HTR-8/SVneo (cell line): ENCODE results near the gene MEIOSIN.

ENCODE experiments used
- DNase-seq: peaks from one replicate; pipeline ENCODE4 v3.0.0; 2011; ENCODE audit warnings: low spot score, mixed read lengths; ENCODE audit not compliant: insufficient read length
- FAIRE-seq: peaks from 2 replicates; lab custom pipeline; 2011; peaks lifted over from hg19 to GRCh38; lab: Jason Lieb, UNC

Gene MEIOSIN

DNA sequence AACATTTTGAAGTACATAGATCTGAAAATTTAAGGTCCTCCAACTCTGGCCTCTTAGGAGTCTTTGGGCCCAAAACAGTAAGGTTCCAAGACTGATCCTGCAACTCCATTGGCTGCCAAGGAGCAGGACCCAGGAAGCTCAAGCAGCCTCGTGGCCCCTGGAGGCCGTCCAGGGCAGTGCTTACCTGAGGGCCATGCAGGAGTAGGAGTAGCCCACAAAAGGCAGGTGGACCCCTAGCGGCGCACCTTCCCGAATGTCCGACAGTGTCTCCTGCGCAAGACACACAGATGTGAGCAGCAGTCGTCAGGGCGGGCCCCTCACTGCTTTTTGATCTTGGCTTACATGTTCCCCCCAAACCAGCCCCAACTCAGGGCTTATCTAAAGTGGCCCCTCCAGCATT lies 41.5 kb downstream of the MEIOSIN start:
- FAIRE-seq (no peak), DNase-seq (no peak)

GRCh38 chr19:45777395-45777961 lies 44.2 kb downstream of the MEIOSIN start:
- no peak for FAIRE-seq
- no peak for DNase-seq

- FAIRE-seq (no peak), DNase-seq (no peak)
These were observed 44.9 kb downstream of the MEIOSIN start for GRCh38 chr19:45778010-45778661.

GRCh38 chr19:45779231-45780145 lies 46.2 kb downstream of the MEIOSIN start:
- no peak for FAIRE-seq
- no peak for DNase-seq

- FAIRE-seq = peak; percentile 26
- no peak for DNase-seq
These were observed 46.9 kb downstream of the MEIOSIN start for GRCh38 chr19:45780146-45780447.

DNA sequence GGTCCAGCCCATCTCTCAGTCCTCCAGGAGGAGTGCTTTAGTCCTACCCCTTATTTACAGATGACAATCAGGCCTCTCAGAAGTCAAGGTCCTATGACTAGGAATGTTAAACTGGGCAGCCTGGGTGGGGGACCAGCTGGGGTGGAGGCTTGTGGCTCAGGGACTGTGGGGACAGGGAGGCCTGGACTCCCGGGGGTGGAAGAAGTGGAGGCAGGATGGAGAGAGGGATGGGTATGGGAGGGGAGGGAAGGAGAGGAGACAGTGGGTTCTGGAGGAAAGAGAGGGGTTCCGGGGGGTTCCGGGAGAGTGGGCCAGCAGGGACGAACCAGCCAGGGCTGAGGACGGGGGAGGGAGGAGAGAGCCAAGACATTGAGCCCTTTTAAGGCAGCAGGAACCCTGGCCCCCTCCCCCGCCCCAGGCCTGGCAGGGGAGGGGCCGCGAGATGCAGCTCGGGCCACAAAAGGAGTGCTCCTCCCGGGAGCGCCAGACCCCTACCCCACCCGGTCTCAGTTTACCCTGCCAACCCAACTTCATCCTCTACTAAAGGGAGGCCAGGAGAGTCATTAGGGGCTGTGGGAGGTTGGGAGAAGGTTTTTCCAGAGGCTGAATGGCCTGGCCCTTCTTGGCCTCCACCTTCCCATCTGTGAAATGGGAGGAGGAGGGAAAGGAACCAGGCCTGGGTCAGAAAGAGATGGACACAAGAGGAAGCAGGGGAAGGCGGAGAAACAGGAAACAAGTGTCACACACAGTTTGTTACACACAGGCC lies 47.4 kb downstream of the MEIOSIN start:
- no peak for DNase-seq
- no peak for FAIRE-seq

DNA sequence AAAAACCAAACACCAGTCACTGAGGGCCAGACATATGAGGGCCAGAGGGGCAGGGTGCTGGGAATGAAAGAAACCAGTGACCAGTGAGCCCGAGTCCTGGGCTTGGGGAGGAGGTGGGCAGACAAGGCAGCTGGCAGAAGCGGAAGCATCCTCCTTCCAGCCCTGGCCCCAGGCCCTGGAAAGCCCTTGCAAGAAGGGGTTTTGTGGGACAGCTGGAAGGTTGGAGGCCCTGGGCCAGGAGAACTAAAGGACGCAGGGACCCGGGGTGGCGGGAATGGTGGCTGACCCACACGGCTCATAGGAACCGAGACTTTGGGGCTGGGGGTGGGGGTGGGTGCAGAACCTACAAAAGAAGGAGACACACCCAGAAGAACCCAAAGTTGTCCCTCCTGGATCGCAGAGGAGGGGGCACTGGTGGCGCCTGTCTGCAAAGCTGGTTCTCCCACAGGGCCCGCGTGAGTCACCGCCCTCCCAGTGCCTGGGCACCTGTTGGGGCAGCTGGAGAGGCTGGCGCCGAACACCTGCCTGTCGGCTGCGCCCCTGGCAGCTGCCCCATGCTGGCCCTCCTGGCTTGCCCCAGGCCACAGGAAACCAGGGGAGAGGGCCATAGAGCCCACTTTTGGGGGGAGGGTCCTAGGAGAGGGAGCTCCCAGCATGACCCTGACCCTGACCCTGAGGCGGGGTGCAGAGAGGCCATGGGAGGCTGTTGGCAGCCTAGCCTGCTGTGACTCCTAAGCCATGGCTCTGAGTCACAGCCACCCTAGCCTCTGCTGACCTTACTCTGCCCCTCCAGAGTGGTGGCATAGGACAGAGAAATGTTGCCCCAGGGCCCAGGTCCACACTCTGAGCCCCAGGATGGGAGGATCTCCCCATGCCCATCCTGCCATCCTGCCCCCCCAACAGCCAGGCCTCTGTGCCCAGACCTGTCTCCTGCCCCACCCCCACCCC lies 48.2 kb downstream of the MEIOSIN start:
- no peak for FAIRE-seq
- peak; percentile 40 for DNase-seq

DNA sequence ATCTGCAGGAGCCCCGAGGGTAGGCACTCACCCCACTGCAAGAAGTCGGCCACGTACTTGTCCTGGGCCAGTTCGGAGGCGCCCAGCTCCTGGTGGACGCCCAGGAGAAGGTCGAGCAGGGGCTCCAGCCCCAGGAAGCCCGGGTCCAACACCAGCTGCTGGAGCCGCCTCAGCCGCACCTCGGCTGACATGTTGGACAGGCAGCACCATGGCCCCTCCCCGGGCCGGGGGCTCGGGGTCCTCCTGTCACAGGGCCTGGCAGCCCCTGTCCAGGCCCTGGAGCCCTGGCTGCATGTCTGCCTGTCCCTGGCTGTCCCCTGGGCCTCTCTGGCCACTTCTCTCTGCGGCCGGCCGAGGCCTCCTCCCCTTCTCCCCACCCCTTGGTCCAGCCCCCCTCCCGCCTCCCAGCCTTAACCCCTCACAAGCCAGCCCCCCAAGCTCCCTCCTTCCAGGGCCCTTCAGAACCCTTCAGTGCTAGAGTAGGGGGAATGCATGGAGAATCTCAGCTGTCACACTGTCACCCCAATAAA lies 49.0 kb downstream of the MEIOSIN start, which contains the start of gene DMPK:
Gene DMPK (minus strand): TSS at position 329 of the 530 bp plus-strand sequence. CDS start 138 bp downstream, at position 191.
- FAIRE-seq = peak; percentile 54

GRCh38 chr19:45782820-45783785 lies 49.9 kb downstream of the MEIOSIN start:
- peak; percentile 83 for DNase-seq
- FAIRE-seq = no peak

More for the DNA sequence above, 49.0 kb downstream of the MEIOSIN start, which contains the start of gene DMPK:
- peak; percentile 27 for DNase-seq

GRCh38 chr19:45784096-45784495 lies 50.9 kb downstream of the MEIOSIN start:
- DNase-seq (no peak), FAIRE-seq (no peak)

DNA sequence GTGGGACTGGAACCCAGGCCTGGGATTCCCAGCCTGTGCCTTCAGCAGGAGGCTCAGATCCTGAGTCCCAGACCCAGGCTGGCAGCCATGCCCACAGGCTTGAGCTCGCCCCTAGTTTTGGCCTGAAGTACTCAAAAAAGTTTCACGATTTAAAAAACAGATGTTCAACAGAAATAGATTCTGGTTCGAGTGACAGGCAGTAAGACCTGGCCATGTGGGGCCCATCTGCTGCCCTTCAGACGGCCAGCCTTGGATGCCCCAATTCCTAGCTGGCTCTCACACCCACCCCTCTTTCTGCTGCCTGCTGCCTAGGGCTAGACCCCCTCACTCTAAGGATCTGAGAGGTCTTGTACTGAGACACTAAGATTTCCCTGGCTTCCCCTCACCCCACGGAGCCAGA lies 51.9 kb downstream of the MEIOSIN start:
- no peak for FAIRE-seq

DNA sequence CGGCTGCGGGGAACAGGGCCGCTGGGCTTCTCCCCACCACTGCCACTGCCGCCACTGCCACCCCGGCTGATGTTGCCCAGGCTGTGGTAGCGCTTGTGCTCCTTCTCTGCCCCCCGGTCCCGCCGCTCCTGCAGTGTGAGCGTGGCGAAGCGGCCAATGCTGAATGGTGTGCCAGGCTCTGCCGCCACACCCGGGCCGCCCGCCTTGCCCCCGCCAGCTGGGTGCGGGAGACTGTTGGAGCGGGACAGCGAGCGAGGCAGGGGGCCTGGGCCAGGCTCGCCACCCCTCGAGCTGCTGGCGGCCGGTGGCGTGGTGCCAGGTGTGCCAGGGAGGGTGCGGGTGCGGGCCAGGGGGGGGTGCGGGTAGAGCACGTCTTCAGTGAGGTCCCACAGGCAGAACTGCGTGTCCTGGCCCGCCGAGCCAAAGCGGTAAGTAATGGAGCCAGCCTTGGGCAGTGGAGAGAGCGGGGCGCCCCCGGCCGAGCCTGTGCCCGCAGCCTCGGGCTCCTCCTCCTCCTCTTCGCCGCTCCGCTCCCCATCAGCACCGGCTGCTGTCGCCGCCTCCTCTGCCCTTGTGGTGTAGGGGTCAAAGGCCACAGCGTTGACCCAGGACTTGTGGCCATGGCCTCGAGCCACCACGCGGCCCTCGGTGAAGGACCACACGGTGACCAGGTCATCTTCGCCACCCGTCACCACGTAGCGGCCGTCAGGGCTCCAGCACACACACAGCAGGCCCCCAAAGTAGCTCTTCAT lies 52.7 kb downstream of the MEIOSIN start:
- FAIRE-seq = no peak
- DNase-seq = no peak

More for the DNA sequence above, 51.9 kb downstream of the MEIOSIN start:
- DNase-seq = no peak

GRCh38 chr19:45786533-45786894 lies 53.3 kb downstream of the MEIOSIN start:
- DNase-seq (no peak), FAIRE-seq (no peak)

GRCh38 chr19:45789035-45789786 lies 56.0 kb downstream of the MEIOSIN start:
- DNase-seq (no peak), FAIRE-seq (no peak)

DNA sequence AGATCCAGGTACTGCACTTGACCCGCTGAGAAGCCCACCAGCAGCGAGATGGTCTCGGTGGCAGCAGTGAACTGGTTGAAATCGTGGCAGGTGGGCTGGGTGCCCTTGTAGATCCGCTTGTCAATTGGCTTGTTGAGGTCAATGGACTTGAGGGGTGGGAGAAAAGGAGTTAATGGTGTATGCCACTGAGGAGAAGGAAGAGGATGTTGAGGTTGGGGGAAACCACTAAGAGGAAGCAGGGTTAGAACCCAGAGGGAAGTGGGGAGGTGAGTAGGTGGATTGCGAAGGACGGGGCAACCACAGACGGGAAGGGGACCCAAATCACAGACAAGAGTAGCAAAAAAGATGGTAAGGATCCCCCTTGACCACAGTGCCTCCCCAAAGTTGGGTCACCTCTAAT lies 57.7 kb downstream of the MEIOSIN start:
- no peak for FAIRE-seq
- DNase-seq = no peak

- no peak for DNase-seq
- no peak for FAIRE-seq
These were observed 58.7 kb downstream of the MEIOSIN start for GRCh38 chr19:45791744-45792469.
